Smooth muscle cell (in vitro differentiated cells): ENCODE data around the gene GPR63. TPM values are rescaled to one million over a fixed set of nuclear protein-coding genes. Genes with fewer than 3 reads are reported as not detected.

ENCODE experiments used
- DNase-seq: peaks from one replicate; lab custom pipeline; 2025; ENCODE audit not compliant: unreplicated experiment; lab: John Stamatoyannopoulos, UW
- H2AFZ ChIP-seq: fragments of 200-600 bp; sonication (generic); 2 replicates; pipeline ENCODE4 v1.6.0; 2016; ENCODE audit warnings: antibody characterized with exemption, low read depth, mild to moderate bottlenecking
- H3F3A ChIP-seq: fragments of 200-600 bp; sonication (generic); 2 replicates; pipeline ENCODE4 v1.6.0; 2017; ENCODE audit warnings: antibody characterized with exemption, low read depth
- H3K27ac ChIP-seq: fragments of 200-600 bp; sonication (generic); 2 replicates; pipeline ENCODE4 v1.5.1; 2016; ENCODE audit warnings: low read depth, mild to moderate bottlenecking
- H3K27me3 ChIP-seq: fragments of 200-600 bp; sonication (generic); 2 replicates; pipeline ENCODE4 v1.6.1; 2016; ENCODE audit warnings: low read depth, mild to moderate bottlenecking
- H3K36me3 ChIP-seq: fragments of 200-600 bp; sonication (generic); 2 replicates; pipeline ENCODE4 v1.5.1; 2016; ENCODE audit warnings: low read depth
- H3K4me1 ChIP-seq: fragments of 200-600 bp; sonication (generic); 2 replicates; pipeline ENCODE4 v1.5.1; 2016; ENCODE audit warnings: low read depth
- H3K4me2 ChIP-seq: fragments of 200-600 bp; sonication (generic); 2 replicates; pipeline ENCODE4 v1.6.0; 2016; ENCODE audit warnings: mild to moderate bottlenecking
- H3K4me3 ChIP-seq: fragments of 200-600 bp; sonication (generic); 2 replicates; pipeline ENCODE4 v1.5.1; 2016; ENCODE audit warnings: mild to moderate bottlenecking
- H3K79me2 ChIP-seq: fragments of 200-600 bp; sonication (generic); 2 replicates; pipeline ENCODE4 v1.6.0; 2016; ENCODE audit warnings: low read depth, mild to moderate bottlenecking
- H3K9ac ChIP-seq: fragments of 200-600 bp; sonication (generic); 2 replicates; pipeline ENCODE4 v1.6.0; 2016; ENCODE audit warnings: low read depth
- H3K9me3 ChIP-seq: fragments of 200-600 bp; sonication (generic); replicated peaks from 2 replicates; pipeline ENCODE4 v1.5.1; 2016; ENCODE audit warnings: low read depth
- H4K20me1 ChIP-seq: fragments of 200-600 bp; sonication (generic); 2 replicates; pipeline ENCODE4 v1.6.0; 2016; ENCODE audit warnings: low read depth
- WGBS: methylation state at CpG from one replicate; pipeline ENCODE4 v1.1.7; 2016; ENCODE audit warnings: low lambda C conversion rate; 5-methylcytosine and 5-hydroxymethylcytosine counted together
- polyA plus RNA-seq: library from polyadenylated mRNA; unstranded; fragments of >200 nt; fragmentation: Nextera tagmentation; extraction: Ambion mirVana; gene quantifications from 2 replicates; pipeline ENCODE4 v1.2.1, GENCODE V29; 2016
- total RNA-seq: library from RNA; depleted of rRNA; stranded (reverse); fragments of >200 nt; gene quantifications from 2 replicates; pipeline ENCODE4 v1.2.3, GENCODE V29; 2014
- TF ChIP-seq, protein P1 (sequence below): fragments of 200-600 bp; sonication (generic); IDR thresholded peaks from 2 replicates; pipeline ENCODE4 v1.5.1; 2017; ENCODE audit warnings: borderline replicate concordance, mild to moderate bottlenecking, antibody characterized with exemption; ENCODE audit not compliant: insufficient read depth, poor library complexity, severe bottlenecking

GPR63 gene
- total and polyA plus RNA-seq, 2 experiments from 2014 or later, result 0.56 to 4.4 TPM

DNA sequence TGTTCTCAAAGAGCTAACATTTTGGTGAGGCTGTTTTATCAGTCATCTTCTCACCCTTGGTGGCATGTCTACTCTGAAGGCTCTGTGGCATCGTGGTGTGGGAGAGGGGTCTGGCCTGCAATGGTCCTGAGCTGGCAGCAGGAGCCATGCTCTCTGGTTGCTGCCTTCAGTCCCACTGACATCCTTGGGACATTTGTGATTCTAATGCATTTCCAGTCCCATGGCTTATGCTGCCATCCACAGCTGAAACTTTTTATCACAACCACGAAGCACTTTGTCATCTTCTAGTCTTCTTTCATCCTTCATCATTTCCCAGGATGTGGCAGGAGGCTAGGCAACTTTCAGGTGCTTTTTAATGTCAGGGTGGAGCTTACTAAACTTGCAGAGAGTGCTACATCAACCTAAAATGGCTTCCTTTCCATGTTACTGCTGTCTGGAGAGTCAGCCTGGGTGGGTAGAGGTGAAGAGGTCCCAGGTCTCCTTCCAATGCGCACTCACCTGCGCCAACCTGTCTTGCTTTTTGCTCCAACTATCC is 77.1 kb downstream of the GPR63 start:
- 93% methylated on average over 4 of the region's 4 CpGs for WGBS
- Histone ChIP-seq H2AFZ (no peak overlapping the region), H3K79me2 (no peaks in the 10 kb centered on the region), H3F3A (no peaks in the 10 kb centered on the region), H3K36me3 (no peaks in the 10 kb centered on the region), H3K4me2 (no peak overlapping the region), H3K9me3 (no peaks in the 10 kb centered on the region), H3K9ac (no peak overlapping the region), H3K4me1 (no peaks in the 10 kb centered on the region), H4K20me1 (no peaks in the 10 kb centered on the region), H3K27ac (no peak overlapping the region), H3K27me3 (no peaks in the 10 kb centered on the region), H3K4me3 (no peak overlapping the region)
- no peak for DNase-seq
- TF ChIP-seq, protein P1, sequence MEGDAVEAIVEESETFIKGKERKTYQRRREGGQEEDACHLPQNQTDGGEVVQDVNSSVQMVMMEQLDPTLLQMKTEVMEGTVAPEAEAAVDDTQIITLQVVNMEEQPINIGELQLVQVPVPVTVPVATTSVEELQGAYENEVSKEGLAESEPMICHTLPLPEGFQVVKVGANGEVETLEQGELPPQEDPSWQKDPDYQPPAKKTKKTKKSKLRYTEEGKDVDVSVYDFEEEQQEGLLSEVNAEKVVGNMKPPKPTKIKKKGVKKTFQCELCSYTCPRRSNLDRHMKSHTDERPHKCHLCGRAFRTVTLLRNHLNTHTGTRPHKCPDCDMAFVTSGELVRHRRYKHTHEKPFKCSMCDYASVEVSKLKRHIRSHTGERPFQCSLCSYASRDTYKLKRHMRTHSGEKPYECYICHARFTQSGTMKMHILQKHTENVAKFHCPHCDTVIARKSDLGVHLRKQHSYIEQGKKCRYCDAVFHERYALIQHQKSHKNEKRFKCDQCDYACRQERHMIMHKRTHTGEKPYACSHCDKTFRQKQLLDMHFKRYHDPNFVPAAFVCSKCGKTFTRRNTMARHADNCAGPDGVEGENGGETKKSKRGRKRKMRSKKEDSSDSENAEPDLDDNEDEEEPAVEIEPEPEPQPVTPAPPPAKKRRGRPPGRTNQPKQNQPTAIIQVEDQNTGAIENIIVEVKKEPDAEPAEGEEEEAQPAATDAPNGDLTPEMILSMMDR, result no peak

DNA sequence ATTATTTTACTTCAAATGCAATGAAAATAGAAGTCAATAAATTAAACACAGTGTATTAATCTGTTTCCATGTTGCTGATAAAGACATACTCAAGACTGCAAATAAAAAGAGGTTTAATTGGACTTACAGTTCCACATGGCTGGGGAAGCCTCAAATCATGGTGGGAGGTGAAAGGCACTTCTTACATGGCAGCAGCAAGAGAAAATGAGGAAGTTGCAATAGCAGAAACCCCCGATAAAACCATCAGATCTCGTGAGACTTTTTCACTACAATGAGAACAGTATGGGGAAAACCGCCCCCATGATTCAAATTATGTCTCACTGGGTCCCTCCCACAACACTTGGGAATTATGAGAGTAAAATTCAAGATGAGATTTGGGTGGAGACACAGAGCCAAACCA is 82.2 kb downstream of the GPR63 start:
- Histone ChIP-seq H3K9me3 (no peaks in the 10 kb centered on the region), H3K79me2 (no peaks in the 10 kb centered on the region), H3K27me3 (no peaks in the 10 kb centered on the region), H3K4me1 (no peaks in the 10 kb centered on the region), H3K4me3 (no peak overlapping the region), H3K4me2 (no peak overlapping the region), H3K36me3 (no peaks in the 10 kb centered on the region), H3F3A (no peaks in the 10 kb centered on the region), H4K20me1 (no peaks in the 10 kb centered on the region), H3K27ac (no peak overlapping the region), H2AFZ (no peak overlapping the region), H3K9ac (no peak overlapping the region)
- DNase-seq, result no peak
- WGBS, result 90% methylated on average over 3 of the region's 3 CpGs
- TF ChIP-seq, protein P1, result no peak

DNA sequence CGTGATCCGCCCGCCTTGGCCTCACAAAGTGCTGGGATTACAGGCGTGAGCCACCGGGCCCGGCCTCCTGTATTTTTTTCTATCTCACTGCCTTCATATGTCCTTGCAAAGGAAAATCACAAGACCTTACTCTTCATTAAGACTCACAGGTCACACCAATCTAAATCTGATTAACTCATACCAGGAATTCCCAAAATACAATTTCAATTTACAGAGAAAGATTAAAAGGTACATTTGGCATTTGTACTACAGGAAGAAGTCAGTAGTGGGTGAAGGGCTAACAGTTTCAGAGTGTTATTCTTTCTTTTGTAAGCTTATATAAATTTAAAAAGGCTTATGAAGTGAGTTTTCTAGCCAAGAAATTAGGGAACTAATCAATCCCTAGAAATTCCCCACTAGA is 87.4 kb downstream of the GPR63 start:
- no peaks in the 10 kb centered on the region for H3K4me1 ChIP-seq
- no peak overlapping the region for H3K4me3 ChIP-seq
- no peak overlapping the region for H3K9ac ChIP-seq
- no peaks in the 10 kb centered on the region for H3K79me2 ChIP-seq
- no peaks in the 10 kb centered on the region for H3K36me3 ChIP-seq
- H3K9me3 ChIP-seq, result no peaks in the 10 kb centered on the region
- H4K20me1 ChIP-seq, result no peaks in the 10 kb centered on the region
- H3K4me2 ChIP-seq, result no peak overlapping the region
- no peak overlapping the region for H2AFZ ChIP-seq
- TF ChIP-seq, protein P1, result no peak
- no peak for DNase-seq
- no peak overlapping the region for H3K27ac ChIP-seq
- H3F3A ChIP-seq, result no peaks in the 10 kb centered on the region
- WGBS, result 96% methylated on average over 6 of the region's 6 CpGs
- H3K27me3 ChIP-seq, result no peaks in the 10 kb centered on the region

Other genes with a start within 250 kb of the GPR63 start
- gene NDUFAF4, start 60.4 kb upstream of the GPR63 start, total RNA-seq, result 24.0 and 40.4 TPM in 2 replicates
- gene NDUFAF4, start 60.4 kb upstream of the GPR63 start, polyA plus RNA-seq, result 51.0 and 53.8 TPM in 2 replicates
- gene KLHL32, start 87.3 kb upstream of the GPR63 start, total RNA-seq, result not detected in 2 replicates
- 0.25 TPM in 1 of 2 replicates, not detected in the other for gene KLHL32, start 87.3 kb upstream of the GPR63 start, polyA plus RNA-seq